HG03103 (cell line): ENCODE measurements around the gene SYNE1.
"Not testable (repeated sequence)": the region's sequence is repeated elsewhere in the genome, so short reads cannot be mapped to it uniquely, and the experiment has no call there.

ENCODE experiments used
- ATAC-seq: cut with Tn5 transposase; IDR thresholded peaks from one replicate; pipeline ENCODE4 v1.9.1; 2021; ENCODE audit warnings: low read depth; ENCODE audit not compliant: unreplicated experiment

The SYNE1 gene

GRCh38 chr6:152492281-152492680, 144.9 kb downstream of the SYNE1 start:
- not testable (repeated sequence) for ATAC-seq

- ATAC-seq, result not testable (repeated sequence)
These were observed 145.7 kb downstream of the SYNE1 start for GRCh38 chr6:152491501-152491900.

GRCh38 chr6:152490971-152491378, 146.2 kb downstream of the SYNE1 start:
- ATAC-seq, result not testable (repeated sequence)

- no peak for ATAC-seq
These were observed 152.4 kb downstream of the SYNE1 start for GRCh38 chr6:152484806-152485205.

GRCh38 chr6:152482289-152482688, 154.9 kb downstream of the SYNE1 start:
- no peak for ATAC-seq

- ATAC-seq, result no peak
These were observed 158.7 kb downstream of the SYNE1 start for GRCh38 chr6:152478377-152479010.

- no peak for ATAC-seq
These were observed 162.8 kb downstream of the SYNE1 start for GRCh38 chr6:152474354-152474753.

GRCh38 chr6:152472325-152472724, 164.8 kb downstream of the SYNE1 start:
- ATAC-seq, result no peak

GRCh38 chr6:152471456-152472265, 165.5 kb downstream of the SYNE1 start:
- ATAC-seq, result no peak

GRCh38 chr6:152463164-152463563, 174.0 kb downstream of the SYNE1 start:
- no peak for ATAC-seq

- no peak for ATAC-seq
These were observed 174.4 kb downstream of the SYNE1 start for GRCh38 chr6:152462716-152463115.

GRCh38 chr6:152461556-152461955, 175.6 kb downstream of the SYNE1 start:
- no peak for ATAC-seq

- ATAC-seq, result no peak
These were observed 178.2 kb downstream of the SYNE1 start for GRCh38 chr6:152458648-152459644.

GRCh38 chr6:152457949-152458624, 179.1 kb downstream of the SYNE1 start:
- ATAC-seq, result no peak

GRCh38 chr6:152454003-152454402, 183.2 kb downstream of the SYNE1 start:
- ATAC-seq, result no peak

- ATAC-seq, result no peak
These were observed 183.7 kb downstream of the SYNE1 start for GRCh38 chr6:152453421-152453820.

GRCh38 chr6:152452639-152453038, 184.5 kb downstream of the SYNE1 start:
- ATAC-seq, result no peak

GRCh38 chr6:152450519-152450918, 186.6 kb downstream of the SYNE1 start:
- ATAC-seq, result no peak

GRCh38 chr6:152441902-152442301, 195.3 kb downstream of the SYNE1 start:
- no peak for ATAC-seq

- no peak for ATAC-seq
These were observed 201.3 kb downstream of the SYNE1 start for GRCh38 chr6:152435816-152436215.
